B cell (primary cell): ENCODE data around the gene HLA-DPB1. TPM values are rescaled to one million over a fixed set of nuclear protein-coding genes. Genes with fewer than 3 reads are reported as not detected.

Experiments used
- ATAC-seq: fragments of 200-7000 bp; cut with Tn5 transposase; one replicate; pipeline ENCODE4 v1.10.0; 2021; ENCODE audit warnings: low read depth, mild to moderate bottlenecking, moderate number of reproducible peaks, moderate library complexity
- CTCF ChIA-PET: fragments of 350-600 bp; sonication (Branson Sonifier 250); formaldehyde crosslinking; loops from one replicate; lab custom pipeline; 2021; ENCODE audit warnings: antibody characterized with exemption, inconsistent platforms; lab: Charles Lee
- POLR2A ChIA-PET: fragments of 350-600 bp; sonication (Branson Sonifier 250); formaldehyde crosslinking; loops from one replicate; lab custom pipeline; 2021; ENCODE audit warnings: antibody characterized with exemption; lab: Charles Lee
- DNase-seq: peaks from one replicate; pipeline ENCODE4 v3.0.0; 2013
- H2AFZ ChIP-seq: 2 replicates; pipeline ENCODE4 v1.6.1; 2012; ENCODE audit warnings: mild to moderate bottlenecking, low read depth, low read length; ENCODE audit not compliant: insufficient read depth, poor library complexity, severe bottlenecking
- H3K27ac ChIP-seq, 2 donors: 1 replicate in 1 of 2; 2 replicates in 1 of 2; pipeline ENCODE4 v1.5.1; 2012 to 2013; ENCODE audit warnings: low read length in 2 of 2, mild to moderate bottlenecking in 2 of 2, moderate library complexity in 1 of 2
- H3K27me3 ChIP-seq, 4 experiments: fragments of 200-600 bp in 1 of 4; sonication (generic) in 1 of 4; replicated peaks in 1 of 4; 1 replicate in 2 of 4; 2 replicates in 2 of 4; pipeline versions ENCODE4 v1.6.1 to v1.7.0; 2013 to 2016; ENCODE audit warnings: low read length in 3 of 4, mild to moderate bottlenecking in 2 of 4, mixed read lengths in 1 of 4, moderate library complexity in 1 of 4; ENCODE audit not compliant: insufficient read depth in 4 of 4, control insufficient read depth in 3 of 4; ENCODE audit errors: control extremely low read depth in 1 of 4
- H3K36me3 ChIP-seq, 2 experiments: replicated peaks in 1 of 2; 1 replicate in 1 of 2; 2 replicates in 1 of 2; pipeline versions ENCODE4 v1.6.1 to v1.7.1; 2013; ENCODE audit warnings: low read length in 1 of 2; ENCODE audit not compliant: insufficient read depth in 2 of 2, control insufficient read depth in 1 of 2; ENCODE audit errors: control extremely low read depth in 1 of 2, extremely low read depth in 1 of 2
- H3K4me1 ChIP-seq, 2 donors: fragments of 200-600 bp in 1 of 2; sonication (generic) in 1 of 2; 1 replicate in 1 of 2; 2 replicates in 1 of 2; pipeline versions ENCODE4 v1.5.1 to v1.6.1; 2013 to 2017; ENCODE audit warnings: low read length in 2 of 2; ENCODE audit not compliant: control insufficient read depth in 2 of 2, insufficient read depth in 2 of 2
- H3K4me2 ChIP-seq: replicated peaks from 2 replicates; pipeline ENCODE3; 2012; ENCODE audit warnings: mild to moderate bottlenecking, low read depth, low read length; ENCODE audit not compliant: poor library complexity, severe bottlenecking
- H3K4me3 ChIP-seq, 5 experiments: fragments of 200-600 bp in 1 of 5; sonication (generic) in 1 of 5; 1 replicate in 3 of 5; 2 replicates in 2 of 5; pipeline versions ENCODE4 v1.5.1 to v1.7.0; 2011 to 2016; ENCODE audit warnings: low read length in 4 of 5, mild to moderate bottlenecking in 4 of 5, low read depth in 2 of 5, control low read depth in 1 of 5, moderate library complexity in 1 of 5; ENCODE audit not compliant: insufficient read depth in 1 of 5; ENCODE audit errors: control extremely low read depth in 1 of 5, extremely low read depth in 1 of 5
- H3K79me2 ChIP-seq: fragments of 200-600 bp; sonication (generic); one replicate; pipeline ENCODE4 v1.6.0; 2016; ENCODE audit warnings: low read length; ENCODE audit not compliant: control insufficient read depth, insufficient read depth
- H3K9ac ChIP-seq: fragments of 200-600 bp; sonication (generic); 2 replicates; pipeline ENCODE4 v1.6.1; 2017; ENCODE audit warnings: mild to moderate bottlenecking, low read length, moderate library complexity
- H3K9me3 ChIP-seq, 3 donors: one replicate each; pipeline versions ENCODE4 v1.6.1 to v1.7.1; 2013; ENCODE audit warnings: low read length in 2 of 3; ENCODE audit not compliant: control insufficient read depth in 2 of 3, insufficient read depth in 1 of 3; ENCODE audit errors: control extremely low read depth in 1 of 3
- H4K20me1 ChIP-seq: 2 replicates; pipeline ENCODE4 v1.6.0; 2012; ENCODE audit warnings: mild to moderate bottlenecking, low read length; ENCODE audit not compliant: insufficient read depth, control insufficient read depth, poor library complexity, severe bottlenecking
- H3K27ac Mint-ChIP-seq: one replicate; pipeline ENCODE4 v1.8.0; 2021; ENCODE audit warnings: mixed read lengths
- H3K27me3 Mint-ChIP-seq: one replicate; pipeline ENCODE4 v1.8.0; 2021; ENCODE audit warnings: mixed read lengths
- H3K4me1 Mint-ChIP-seq: one replicate; pipeline ENCODE4 v1.8.0; 2021; ENCODE audit warnings: mixed read lengths
- H3K4me3 Mint-ChIP-seq: one replicate; pipeline ENCODE4 v1.8.0; 2021; ENCODE audit warnings: mixed read lengths
- H3K9me3 Mint-ChIP-seq: one replicate; pipeline ENCODE4 v1.8.0; 2022; ENCODE audit warnings: mixed read lengths; ENCODE audit not compliant: insufficient read depth
- EZH2 ChIP-seq: IDR thresholded peaks from 2 replicates; pipeline ENCODE4 v1.6.1; 2012; ENCODE audit warnings: borderline replicate concordance, low read depth, mild to moderate bottlenecking, moderate library complexity, low read length; ENCODE audit not compliant: insufficient read depth, poor library complexity, severe bottlenecking
- WGBS: methylation state at CpG from one replicate; pipeline ENCODE4 v1.1.5; 2013; ENCODE audit warnings: missing lambda C conversion rate; ENCODE audit not compliant: insufficient coverage; 5-methylcytosine and 5-hydroxymethylcytosine counted together
- intact Hi-C: fragments of 100-400 bp; cut with micrococcal nuclease; formaldehyde crosslinking; loops from one replicate; pipeline ENCODE4 v1.10.0; 2022
- polyA plus RNA-seq: library from polyadenylated mRNA; depleted of rRNA; stranded (reverse); fragments of >200 nt; gene quantifications from 2 replicates; pipeline ENCODE4 v1.2.3, GENCODE V29; 2012
- total RNA-seq, 2 donors: library from RNA; stranded (reverse); fragments of 120-200 nt in 1 of 2; gene quantifications; 1 replicate in 1 of 2; 2 replicates in 1 of 2; pipeline versions ENCODE4 v1.2.3 to v1.2.4, GENCODE V29; 2013 to 2022
- TF ChIP-seq, protein P1 (sequence below): fragments of 200-600 bp; IDR thresholded peaks from one replicate; pipeline ENCODE4 v1.8.0; 2022; ENCODE audit warnings: antibody characterized with exemption, mild to moderate bottlenecking

The HLA-DPB1 gene
- total and polyA plus RNA-seq, 2 donors (not counting 1 experiment from before 2014, with no cell fraction given) = 1,104 to 1,578 TPM

DNA sequence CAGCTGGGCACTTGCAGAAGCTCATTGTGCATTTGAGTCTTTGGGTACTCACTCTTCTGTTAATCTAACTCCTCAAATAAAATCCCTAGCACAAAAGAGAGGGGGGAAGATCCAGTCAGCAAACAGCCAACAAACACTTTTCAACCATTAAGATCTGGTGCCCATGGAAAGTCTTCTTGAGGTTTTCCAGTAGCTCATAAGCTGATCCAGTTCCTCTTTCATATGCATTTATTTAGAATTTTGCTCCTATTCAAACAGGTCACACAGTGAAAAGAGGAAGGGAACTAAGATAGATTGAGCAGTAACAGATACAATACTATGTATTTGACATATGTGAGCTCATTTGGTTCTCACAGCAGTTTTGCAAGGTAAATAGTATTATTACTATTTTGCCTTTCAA is 38.6 kb downstream of the HLA-DPB1 start:
- Histone ChIP-seq H3K27me3 (no peaks in the 10 kb centered on the region), H4K20me1 (no peaks in the 10 kb centered on the region), H3K9ac (peak overlapping the region; percentile 54), H3K27ac (peak overlapping the region; percentile 1 to 88), H3K79me2 (peaks cover 9% of the 10 kb centered on the region), H3K4me3 (peak overlapping the region in 1 of 5 experiments; percentile 60), H3K4me2 (peak overlapping the region; percentile 77), H3K4me1 (peaks cover 64 to 68% of the 10 kb centered on the region in 2 donors), H3K9me3 (no peaks in the 10 kb centered on the region), H3K36me3 (no peaks in the 10 kb centered on the region), H2AFZ (peak overlapping the region; percentile 43)
- no peaks in the 10 kb centered on the region for H3K9me3 Mint-ChIP-seq
- no peak for TF ChIP-seq EZH2
- TF ChIP-seq, protein P1, sequence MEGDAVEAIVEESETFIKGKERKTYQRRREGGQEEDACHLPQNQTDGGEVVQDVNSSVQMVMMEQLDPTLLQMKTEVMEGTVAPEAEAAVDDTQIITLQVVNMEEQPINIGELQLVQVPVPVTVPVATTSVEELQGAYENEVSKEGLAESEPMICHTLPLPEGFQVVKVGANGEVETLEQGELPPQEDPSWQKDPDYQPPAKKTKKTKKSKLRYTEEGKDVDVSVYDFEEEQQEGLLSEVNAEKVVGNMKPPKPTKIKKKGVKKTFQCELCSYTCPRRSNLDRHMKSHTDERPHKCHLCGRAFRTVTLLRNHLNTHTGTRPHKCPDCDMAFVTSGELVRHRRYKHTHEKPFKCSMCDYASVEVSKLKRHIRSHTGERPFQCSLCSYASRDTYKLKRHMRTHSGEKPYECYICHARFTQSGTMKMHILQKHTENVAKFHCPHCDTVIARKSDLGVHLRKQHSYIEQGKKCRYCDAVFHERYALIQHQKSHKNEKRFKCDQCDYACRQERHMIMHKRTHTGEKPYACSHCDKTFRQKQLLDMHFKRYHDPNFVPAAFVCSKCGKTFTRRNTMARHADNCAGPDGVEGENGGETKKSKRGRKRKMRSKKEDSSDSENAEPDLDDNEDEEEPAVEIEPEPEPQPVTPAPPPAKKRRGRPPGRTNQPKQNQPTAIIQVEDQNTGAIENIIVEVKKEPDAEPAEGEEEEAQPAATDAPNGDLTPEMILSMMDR = no peak
- H3K27ac Mint-ChIP-seq = peak overlapping the region; percentile 87
- ATAC-seq (peak; percentile 28), DNase-seq (peak; percentile 65)
- peaks cover 68% of the 10 kb centered on the region for H3K4me1 Mint-ChIP-seq
- ChIA-PET CTCF (interaction anchor here (0.6 to 4.1 kb wide), 14 partner anchors 9 to 377 kb away, joined by 3 to 52 read pairs (median 4); no protein-coding TSS in a partner anchor), POLR2A (interaction anchor here (0.5 to 1.3 kb wide), 9 partner anchors 17 to 282 kb away, joined by 3 to 5 read pairs (median 4); no protein-coding TSS in a partner anchor)
- peaks cover 3% of the 10 kb centered on the region for H3K27me3 Mint-ChIP-seq
- intact Hi-C loops = loop anchor here (5.0 kb wide), 2 partner anchors 33 to 37 kb away; partner anchors contain the start of gene HLA-DPB1
- H3K4me3 Mint-ChIP-seq = peak overlapping the region; percentile 71

DNA sequence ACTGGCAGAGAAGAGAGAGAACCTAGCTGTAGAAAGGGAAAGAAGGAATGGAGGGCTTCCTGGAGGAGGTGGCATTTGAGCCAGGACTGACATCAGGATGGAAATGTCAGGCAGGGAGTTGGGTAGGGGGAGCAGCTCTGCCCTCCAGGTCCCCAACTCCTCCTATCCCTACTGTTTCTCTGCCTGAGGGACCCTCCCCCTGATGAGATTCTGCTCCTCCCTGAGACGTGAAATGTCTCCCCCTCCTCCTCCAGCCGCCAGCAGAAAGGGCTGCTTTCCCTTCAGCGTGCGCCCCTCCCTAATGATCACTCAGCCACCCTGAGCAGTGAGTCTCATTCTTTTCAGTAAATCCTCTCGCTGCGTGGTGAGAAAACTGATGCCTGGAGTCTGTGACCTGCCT is 40.6 kb downstream of the HLA-DPB1 start:
- no peak overlapping the region for H3K27ac ChIP-seq
- no peak for TF ChIP-seq EZH2
- TF ChIP-seq, protein P1 = no peak
- 23% methylated on average over 6 of the region's 6 CpGs for WGBS
- CTCF ChIA-PET = interaction anchor here (0.9 to 6.2 kb wide), 12 partner anchors 9 to 132 kb away, joined by 3 to 52 read pairs (median 4); partner anchors contain the start of gene HLA-DPB1
- peak overlapping the region; percentile 31 for H2AFZ ChIP-seq
- no peaks in the 10 kb centered on the region for H3K27me3 ChIP-seq
- no peaks in the 10 kb centered on the region for H4K20me1 ChIP-seq
- no peaks in the 10 kb centered on the region for H3K36me3 ChIP-seq
- H3K9me3 ChIP-seq = no peaks in the 10 kb centered on the region
- no peak overlapping the region for H3K9ac ChIP-seq
- Mint-ChIP-seq H3K4me3 (peak overlapping the region; percentile 81), H3K27ac (peak overlapping the region; percentile 81), H3K4me1 (peaks cover 68% of the 10 kb centered on the region), H3K9me3 (no peaks in the 10 kb centered on the region), H3K27me3 (peaks cover 3% of the 10 kb centered on the region)
- peak overlapping the region; percentile 59 for H3K4me2 ChIP-seq
- ATAC-seq (no peak), DNase-seq (no peak)
- peaks cover 9% of the 10 kb centered on the region for H3K79me2 ChIP-seq
- H3K4me3 ChIP-seq = peak overlapping the region in 2 of 5 experiments; percentile 20 to 25
- H3K4me1 ChIP-seq = peaks cover 64 to 68% of the 10 kb centered on the region in 2 donors
- POLR2A ChIA-PET = interaction anchor here (2.0 kb wide), 1 partner anchor 106 kb away, joined by 4 read pairs; no protein-coding TSS in a partner anchor
- intact Hi-C loops = no loop called here
